Measurements from ENCODE around the gene PRDM16. TPM values are rescaled to one million over a fixed set of nuclear protein-coding genes. Genes with fewer than 3 reads are reported as not detected.

Gene PRDM16
- total and polyA plus RNA-seq, 2 donors (not counting 1 experiment from before 2014, with no cell fraction given) = 0.03 to 0.12 TPM

- peaks cover 6% of the 10 kb centered on the region for H3K9me3 Mint-ChIP-seq (ENCODE audit: insufficient read depth)
- ChIA-PET CTCF (no interaction called here), POLR2A (no interaction called here)
- Histone ChIP-seq H3K4me2 (replicated peaks; ENCODE audit: low read depth, low read length, poor library complexity, severe bottlenecking) (no peak overlapping the region), H3K9me3 (ENCODE audit: control extremely low read depth in 1 of 3, control insufficient read depth in 2 of 3, insufficient read depth in 1 of 3, low read length in 2 of 3) (peaks cover 0 to 60% (median 13%) of the 10 kb centered on the region in 3 donors), H3K27me3 (replicated peaks in 1 of 4; ENCODE audit: control extremely low read depth in 1 of 4, control insufficient read depth in 3 of 4, insufficient read depth in 4 of 4, low read length in 3 of 4) (no peaks in the 10 kb centered on the region), H3K79me2 (ENCODE audit: control insufficient read depth, insufficient read depth, low read length) (no peaks in the 10 kb centered on the region), H3K4me3 (ENCODE audit: control extremely low read depth in 1 of 5, extremely low read depth in 1 of 5, insufficient read depth in 1 of 5, low read depth in 2 of 5, low read length in 4 of 5) (no peak overlapping the region), H4K20me1 (ENCODE audit: control insufficient read depth, insufficient read depth, low read length, poor library complexity, severe bottlenecking) (no peaks in the 10 kb centered on the region), H3K9ac (ENCODE audit: low read length) (no peak overlapping the region), H2AFZ (ENCODE audit: insufficient read depth, low read depth, low read length, poor library complexity, severe bottlenecking) (no peak overlapping the region), H3K36me3 (replicated peaks in 1 of 2; ENCODE audit: control extremely low read depth in 1 of 2, control insufficient read depth in 1 of 2, extremely low read depth in 1 of 2, insufficient read depth in 2 of 2, low read length in 1 of 2) (no peaks in the 10 kb centered on the region), H3K27ac (ENCODE audit: low read length in 2 of 2) (no peak overlapping the region), H3K4me1 (ENCODE audit: control insufficient read depth in 2 of 2, insufficient read depth in 2 of 2, low read length in 2 of 2) (no peaks in the 10 kb centered on the region)
- H3K4me3 Mint-ChIP-seq = no peak overlapping the region
- ATAC-seq (ENCODE audit: low read depth) (no peak), DNase-seq (no peak)
- no peak for TF ChIP-seq EZH2 (IDR thresholded peaks at IDR 0.05; ENCODE audit: borderline replicate concordance, insufficient read depth, low read depth, low read length, poor library complexity, severe bottlenecking)
- TF ChIP-seq, protein P1, sequence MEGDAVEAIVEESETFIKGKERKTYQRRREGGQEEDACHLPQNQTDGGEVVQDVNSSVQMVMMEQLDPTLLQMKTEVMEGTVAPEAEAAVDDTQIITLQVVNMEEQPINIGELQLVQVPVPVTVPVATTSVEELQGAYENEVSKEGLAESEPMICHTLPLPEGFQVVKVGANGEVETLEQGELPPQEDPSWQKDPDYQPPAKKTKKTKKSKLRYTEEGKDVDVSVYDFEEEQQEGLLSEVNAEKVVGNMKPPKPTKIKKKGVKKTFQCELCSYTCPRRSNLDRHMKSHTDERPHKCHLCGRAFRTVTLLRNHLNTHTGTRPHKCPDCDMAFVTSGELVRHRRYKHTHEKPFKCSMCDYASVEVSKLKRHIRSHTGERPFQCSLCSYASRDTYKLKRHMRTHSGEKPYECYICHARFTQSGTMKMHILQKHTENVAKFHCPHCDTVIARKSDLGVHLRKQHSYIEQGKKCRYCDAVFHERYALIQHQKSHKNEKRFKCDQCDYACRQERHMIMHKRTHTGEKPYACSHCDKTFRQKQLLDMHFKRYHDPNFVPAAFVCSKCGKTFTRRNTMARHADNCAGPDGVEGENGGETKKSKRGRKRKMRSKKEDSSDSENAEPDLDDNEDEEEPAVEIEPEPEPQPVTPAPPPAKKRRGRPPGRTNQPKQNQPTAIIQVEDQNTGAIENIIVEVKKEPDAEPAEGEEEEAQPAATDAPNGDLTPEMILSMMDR (IDR thresholded peaks at IDR 0.05) = no peak
- intact Hi-C loops (cut with micrococcal nuclease) = no loop called here
- no peaks in the 10 kb centered on the region for H3K27me3 Mint-ChIP-seq
- no peak overlapping the region for H3K27ac Mint-ChIP-seq
- H3K4me1 Mint-ChIP-seq = no peaks in the 10 kb centered on the region
These were observed 275.4 kb downstream of the PRDM16 start for GRCh38 chr1:3344395-3344794.

DNA sequence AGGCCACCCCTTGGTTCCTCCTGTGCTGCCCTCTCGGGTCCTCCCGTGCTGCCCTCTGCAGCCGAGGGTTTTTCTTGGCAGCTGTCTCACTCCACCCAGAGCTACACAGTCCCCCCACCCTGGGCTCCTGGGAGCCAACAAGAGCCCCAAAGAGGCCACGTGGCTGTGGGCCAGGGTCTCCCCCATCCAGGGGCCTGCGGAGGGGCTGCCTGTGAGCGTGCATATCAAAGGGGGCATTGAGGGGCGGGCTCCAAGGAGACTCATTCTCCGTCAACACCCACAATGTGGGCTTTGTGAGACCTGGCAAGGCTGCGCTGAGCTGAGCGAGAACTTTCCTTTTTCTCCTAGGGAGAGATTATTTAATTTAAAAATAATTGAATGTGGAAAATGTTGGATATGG lies 276.8 kb downstream of the PRDM16 start:
- Mint-ChIP-seq H3K27ac (no peak overlapping the region), H3K27me3 (no peaks in the 10 kb centered on the region), H3K4me1 (no peaks in the 10 kb centered on the region), H3K9me3 (ENCODE audit: insufficient read depth) (peaks cover 6% of the 10 kb centered on the region), H3K4me3 (no peak overlapping the region)
- Histone ChIP-seq H2AFZ (ENCODE audit: insufficient read depth, low read depth, low read length, poor library complexity, severe bottlenecking) (no peak overlapping the region), H3K4me3 (ENCODE audit: control extremely low read depth in 1 of 5, extremely low read depth in 1 of 5, insufficient read depth in 1 of 5, low read depth in 2 of 5, low read length in 4 of 5) (no peak overlapping the region), H3K4me1 (ENCODE audit: control insufficient read depth in 2 of 2, insufficient read depth in 2 of 2, low read length in 2 of 2) (no peaks in the 10 kb centered on the region), H3K4me2 (replicated peaks; ENCODE audit: low read depth, low read length, poor library complexity, severe bottlenecking) (no peak overlapping the region), H3K9me3 (ENCODE audit: control extremely low read depth in 1 of 3, control insufficient read depth in 2 of 3, insufficient read depth in 1 of 3, low read length in 2 of 3) (peaks cover 0 to 56% (median 13%) of the 10 kb centered on the region in 3 donors), H3K79me2 (ENCODE audit: control insufficient read depth, insufficient read depth, low read length) (no peaks in the 10 kb centered on the region), H3K27me3 (replicated peaks in 1 of 4; ENCODE audit: control extremely low read depth in 1 of 4, control insufficient read depth in 3 of 4, insufficient read depth in 4 of 4, low read length in 3 of 4) (no peaks in the 10 kb centered on the region), H3K36me3 (replicated peaks in 1 of 2; ENCODE audit: control extremely low read depth in 1 of 2, control insufficient read depth in 1 of 2, extremely low read depth in 1 of 2, insufficient read depth in 2 of 2, low read length in 1 of 2) (no peaks in the 10 kb centered on the region), H4K20me1 (ENCODE audit: control insufficient read depth, insufficient read depth, low read length, poor library complexity, severe bottlenecking) (no peaks in the 10 kb centered on the region), H3K27ac (ENCODE audit: low read length in 2 of 2) (no peak overlapping the region), H3K9ac (ENCODE audit: low read length) (no peak overlapping the region)
- ChIA-PET CTCF (no interaction called here), POLR2A (no interaction called here)
- intact Hi-C loops (cut with micrococcal nuclease) = no loop called here
- ATAC-seq (ENCODE audit: low read depth) (no peak), DNase-seq (no peak)
- 85% methylated on average over 7 of the region's 10 CpGs for WGBS (ENCODE audit: insufficient coverage)
- TF ChIP-seq, protein P1 (IDR thresholded peaks at IDR 0.05) = no peak
- no peak for TF ChIP-seq EZH2 (IDR thresholded peaks at IDR 0.05; ENCODE audit: borderline replicate concordance, insufficient read depth, low read depth, low read length, poor library complexity, severe bottlenecking)
